Stimulated activated CD8-positive, alpha-beta memory T cell treated with anti-CD3 and anti-CD28 coated beads, Interleukin-15, amount 100 ng/mL, for 4 hours (primary cell): ENCODE results near the gene CTNNA1.

Experiments used
- DNase-seq, 2 donors: peaks; one replicate each; pipeline ENCODE4 v3.0.0-alpha.2; 2020; ENCODE audit warnings: low read depth in 2 of 2

CTNNA1 gene

DNA sequence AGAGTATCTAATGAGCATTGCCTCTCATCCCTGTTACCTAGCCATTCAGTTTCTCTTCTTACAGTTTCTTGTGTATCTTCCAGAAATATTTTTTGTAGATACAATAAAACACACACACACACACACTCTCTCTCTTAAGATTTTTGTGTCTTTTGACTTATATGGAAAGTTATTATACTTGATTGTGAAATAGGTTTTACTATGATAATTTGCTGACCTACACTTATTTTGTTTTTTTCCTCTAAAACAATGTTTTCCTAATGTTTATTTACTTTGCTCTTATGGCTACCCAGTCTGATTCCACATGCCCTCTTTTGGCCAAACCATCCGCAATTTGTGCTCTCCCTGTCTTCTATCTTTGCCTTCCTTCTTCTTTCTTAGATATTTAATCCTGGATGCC lies 96.7 kb downstream of the CTNNA1 start:
- DNase-seq, result no peak

DNA sequence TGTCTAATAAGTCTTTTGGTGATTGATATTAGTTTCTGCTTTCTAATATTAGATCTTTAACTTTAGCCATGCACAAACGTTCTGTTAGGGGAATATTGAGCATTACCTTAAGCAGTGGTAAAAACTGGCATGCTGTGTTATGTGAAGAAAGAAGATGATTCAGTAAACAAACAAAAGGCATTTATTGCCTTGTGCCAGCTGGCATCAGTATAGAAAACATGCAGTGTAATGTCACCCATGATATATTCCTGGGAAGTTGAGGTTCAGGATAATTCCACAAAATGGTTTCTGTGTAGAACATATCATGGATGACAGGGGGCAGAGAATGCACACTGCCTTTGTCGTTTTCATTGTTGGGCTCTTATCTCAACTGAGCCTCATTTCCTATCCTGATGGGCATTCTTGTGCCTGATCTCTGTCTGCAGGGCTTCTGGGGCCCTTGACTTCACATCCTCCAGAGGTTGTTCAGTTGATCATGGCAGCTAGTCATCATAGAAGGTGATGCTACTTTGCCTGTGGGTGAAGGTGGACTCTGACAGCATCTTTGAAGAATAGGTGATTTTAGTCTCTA lies 97.7 kb downstream of the CTNNA1 start:
- DNase-seq, result no peak

DNA sequence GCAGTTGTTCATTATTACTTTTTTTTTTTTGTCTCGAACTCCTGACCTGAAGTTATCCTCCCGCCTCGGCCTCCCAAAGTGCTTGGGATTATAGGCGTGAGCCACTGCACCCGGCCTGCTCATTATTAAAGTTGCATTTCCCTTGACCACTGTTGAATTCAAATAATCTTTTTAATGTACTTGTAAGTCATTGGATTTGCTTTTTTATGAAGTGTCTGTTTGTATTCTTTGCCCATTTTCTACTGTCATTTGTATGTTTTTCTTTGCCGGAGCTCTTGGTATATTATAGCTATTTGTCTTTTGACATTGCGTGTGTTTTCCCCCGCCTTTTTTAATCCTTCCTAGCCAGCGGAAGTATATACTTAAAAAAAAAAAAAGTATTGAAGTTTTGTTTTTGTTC lies 99.9 kb downstream of the CTNNA1 start:
- DNase-seq, result no peak

DNA sequence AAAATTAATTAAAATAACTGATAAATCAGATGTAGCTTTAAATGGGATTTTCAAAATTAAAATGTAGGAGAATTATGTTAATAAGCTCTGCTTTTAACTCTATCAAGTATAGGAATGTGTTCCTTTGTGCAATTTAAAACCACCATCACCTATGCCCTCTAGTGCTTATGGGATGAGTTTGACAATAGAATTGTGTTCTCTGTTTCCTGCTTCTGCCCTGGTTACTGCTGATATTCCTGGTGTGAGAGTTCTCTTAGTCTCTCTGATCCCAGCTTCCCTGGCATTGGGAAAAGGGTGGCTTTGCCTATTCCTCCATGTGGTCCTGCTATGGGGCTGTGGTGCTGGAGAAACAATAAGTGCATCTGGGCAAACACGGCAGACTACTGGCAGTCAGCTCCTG lies 113.8 kb downstream of the CTNNA1 start:
- no peak for DNase-seq

DNA sequence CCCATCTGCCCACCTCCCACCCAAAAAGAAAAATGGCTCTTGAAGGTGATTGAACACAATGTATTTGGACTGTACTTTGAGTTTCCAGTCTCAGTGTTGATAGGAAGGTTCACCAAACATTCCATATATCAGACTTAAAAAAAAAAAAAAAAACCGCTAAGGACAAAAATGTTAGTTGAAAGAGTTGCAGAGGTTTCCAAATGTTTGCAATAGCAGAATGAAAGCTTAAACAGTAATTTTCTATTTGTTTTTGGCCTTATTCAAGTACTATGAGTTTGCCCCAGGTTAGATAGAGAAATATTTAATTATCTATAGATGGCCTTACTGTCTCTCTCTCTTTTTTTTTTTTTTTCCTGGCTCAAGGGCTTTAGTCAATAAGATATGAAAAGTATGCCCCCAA lies 115.8 kb downstream of the CTNNA1 start:
- DNase-seq, result no peak

DNA sequence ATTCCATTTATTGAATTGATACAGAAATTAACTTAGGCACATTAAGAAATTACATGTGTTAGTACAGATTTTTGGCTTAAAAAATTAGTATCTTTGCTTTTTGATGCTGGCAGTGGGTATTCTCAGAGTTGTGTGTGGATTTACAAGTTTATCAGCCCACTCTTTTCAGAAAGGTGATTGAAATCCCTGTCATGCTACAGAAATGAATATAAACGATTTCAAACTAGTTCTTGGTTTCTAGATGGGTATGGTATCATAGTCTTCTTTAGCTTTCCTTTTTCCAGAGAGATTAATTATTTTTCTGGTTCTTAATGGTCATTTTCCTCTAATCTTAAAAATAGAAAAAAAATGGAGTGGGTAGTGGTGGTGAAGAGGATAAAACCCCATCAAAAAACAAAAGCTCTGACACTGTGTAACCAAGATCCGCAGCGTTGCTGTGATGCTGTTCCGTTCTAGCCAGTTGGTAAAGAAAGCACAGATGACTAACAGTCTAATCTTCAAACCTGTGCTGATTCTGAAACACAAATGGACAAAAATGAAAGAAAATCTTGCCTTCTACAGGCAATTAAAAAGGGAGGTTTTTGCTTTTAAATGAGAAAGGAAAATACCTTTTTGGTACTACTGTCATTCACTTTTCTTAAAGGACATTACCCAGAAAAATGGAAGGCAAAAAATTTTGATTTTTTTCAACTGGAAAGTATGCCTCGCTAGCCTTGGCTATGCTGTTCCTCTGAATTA lies 116.7 kb downstream of the CTNNA1 start:
- no peak for DNase-seq

DNA sequence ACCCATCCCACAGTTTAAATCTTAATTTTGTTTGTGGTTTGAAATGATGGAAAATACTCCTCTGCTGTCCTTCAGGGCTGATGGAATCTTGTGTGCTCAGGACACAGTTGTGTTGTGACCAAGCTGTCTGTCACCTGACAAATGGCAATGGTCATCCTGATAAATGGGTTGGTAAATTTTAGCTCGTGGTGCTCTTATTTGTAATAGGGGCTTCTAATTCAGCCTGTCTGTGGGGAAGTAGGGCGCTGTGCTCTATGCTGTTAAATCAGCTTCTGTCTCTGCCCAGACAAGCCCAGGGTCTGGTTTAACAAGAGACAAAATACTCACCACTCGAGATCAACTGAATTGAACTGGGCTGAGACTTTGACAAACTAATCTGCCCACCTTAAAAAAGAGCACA lies 117.4 kb downstream of the CTNNA1 start:
- DNase-seq, result no peak

DNA sequence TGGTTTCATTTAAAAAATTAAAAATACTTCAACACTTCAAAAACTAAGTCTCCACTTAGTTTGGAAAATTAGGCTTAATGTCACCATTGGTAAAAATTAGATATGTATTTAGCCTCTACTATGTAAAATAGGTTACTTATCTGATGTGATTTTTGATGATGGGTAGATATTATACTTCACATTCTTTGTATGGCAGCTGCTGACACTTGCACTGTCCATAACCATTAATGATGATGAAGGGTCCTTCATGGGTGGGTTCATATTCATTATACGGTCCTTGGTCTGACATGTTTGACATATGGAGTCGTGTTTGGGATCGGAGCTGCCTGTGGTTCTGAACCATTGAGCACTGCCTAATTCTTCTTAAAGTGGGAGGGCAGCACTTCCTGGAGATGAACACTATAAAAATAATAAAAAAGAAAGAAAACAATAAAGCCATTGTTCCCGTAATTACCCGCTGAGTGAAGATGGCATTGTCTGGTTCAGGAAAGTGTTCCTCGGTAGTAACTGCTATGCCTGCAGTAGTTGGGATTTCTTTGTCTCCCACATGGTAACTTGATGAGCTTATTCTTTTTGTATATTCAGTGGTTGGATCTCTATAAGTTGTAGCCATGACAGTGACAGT lies 119.7 kb downstream of the CTNNA1 start:
- DNase-seq, result no peak

DNA sequence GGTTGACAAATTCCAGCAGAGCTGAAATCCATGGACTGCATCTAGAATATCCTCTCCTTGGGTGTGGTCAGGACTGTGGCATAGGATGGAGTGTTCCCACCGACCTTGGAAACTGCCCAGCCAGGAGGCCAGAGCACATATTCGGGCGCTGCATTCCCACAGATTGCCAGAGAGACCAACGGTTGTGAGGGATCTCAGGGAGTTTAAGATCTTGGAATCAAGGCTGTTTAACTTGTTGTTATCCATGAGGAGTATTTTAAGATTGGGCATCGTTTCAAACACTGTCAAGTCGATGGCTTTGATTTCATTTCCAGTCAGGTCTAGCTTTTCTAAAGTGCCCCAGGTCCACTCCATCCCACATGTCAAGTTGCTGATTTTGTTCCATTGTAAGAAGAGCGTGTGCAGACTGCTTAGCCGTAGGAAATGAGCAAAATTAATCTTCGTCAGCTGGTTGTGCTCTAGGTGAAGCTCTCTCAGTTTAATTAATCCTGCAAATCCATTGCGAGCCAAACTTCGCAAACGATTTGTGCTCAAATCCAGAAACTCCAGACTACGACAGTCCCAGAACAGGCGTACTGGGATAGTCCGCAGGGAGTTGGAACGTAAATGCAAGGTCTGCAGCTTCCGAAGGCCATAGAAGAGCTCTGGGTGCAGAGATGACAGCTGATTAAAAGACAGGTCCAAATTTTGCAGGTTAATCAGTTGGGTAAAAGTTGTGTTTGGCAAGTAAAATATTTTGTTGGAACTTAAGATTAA lies 120.4 kb downstream of the CTNNA1 start:
- no peak for DNase-seq

DNA sequence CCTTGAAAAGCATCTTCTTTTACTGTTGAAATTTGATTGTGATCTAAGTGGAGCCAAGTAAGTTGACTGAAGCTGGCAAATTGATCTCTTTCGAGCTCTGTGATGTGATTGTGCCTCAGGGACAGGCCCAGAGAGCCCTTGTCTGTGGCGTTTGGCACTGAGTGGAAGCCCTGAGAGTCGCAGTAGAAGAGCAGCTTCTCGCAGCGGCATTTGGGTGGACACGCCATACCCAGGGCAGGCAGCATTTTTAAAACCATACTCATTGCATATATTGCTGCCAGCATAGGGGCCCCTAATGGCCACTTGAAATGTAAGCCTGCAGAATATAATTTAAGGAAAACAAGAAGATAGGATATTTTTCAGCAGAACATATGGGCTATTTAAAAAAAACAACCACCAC lies 121.0 kb downstream of the CTNNA1 start:
- DNase-seq, result no peak

DNA sequence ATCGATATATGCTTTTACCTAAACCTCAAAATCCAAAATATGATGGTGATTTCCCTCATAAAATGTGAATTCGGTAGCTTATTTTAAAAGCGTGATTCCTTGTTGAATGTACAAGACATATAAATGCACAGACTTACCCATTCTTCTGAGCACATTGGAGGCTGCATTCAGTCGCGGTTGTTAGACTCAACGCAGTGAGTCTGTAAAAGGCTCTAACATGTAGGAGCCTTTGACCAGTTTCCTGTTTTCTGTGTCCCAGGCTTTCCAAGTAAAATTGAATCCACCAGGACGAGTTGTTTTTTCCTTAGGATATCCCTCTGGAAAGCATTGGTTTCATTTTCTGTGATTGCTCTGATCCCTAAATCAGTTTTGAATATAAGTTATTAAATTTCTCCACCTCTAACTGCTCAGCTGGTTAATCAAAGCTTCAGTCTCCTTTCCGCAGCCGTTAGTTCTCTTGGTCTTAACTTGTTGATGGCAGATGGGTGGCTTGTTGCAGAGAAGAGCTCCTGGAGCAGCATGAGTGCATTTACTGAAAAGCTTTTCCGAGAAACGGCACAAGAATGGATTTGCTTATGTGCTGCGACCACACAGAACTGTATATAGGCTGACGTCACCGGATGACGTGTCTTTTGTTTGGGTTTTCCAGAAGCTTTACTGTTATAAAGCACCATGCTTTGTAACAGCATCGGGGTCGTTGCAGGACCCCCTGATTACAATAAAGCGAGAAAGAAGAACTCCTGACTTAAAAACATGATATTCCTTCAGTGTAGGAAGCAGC lies 121.7 kb downstream of the CTNNA1 start, which contains the start of gene LRRTM2:
TSS of gene LRRTM2 (minus strand) at position 565 of the 781 bp plus-strand sequence. CDS start at position 141, 424 bp downstream.
- DNase-seq, result no peak

DNA sequence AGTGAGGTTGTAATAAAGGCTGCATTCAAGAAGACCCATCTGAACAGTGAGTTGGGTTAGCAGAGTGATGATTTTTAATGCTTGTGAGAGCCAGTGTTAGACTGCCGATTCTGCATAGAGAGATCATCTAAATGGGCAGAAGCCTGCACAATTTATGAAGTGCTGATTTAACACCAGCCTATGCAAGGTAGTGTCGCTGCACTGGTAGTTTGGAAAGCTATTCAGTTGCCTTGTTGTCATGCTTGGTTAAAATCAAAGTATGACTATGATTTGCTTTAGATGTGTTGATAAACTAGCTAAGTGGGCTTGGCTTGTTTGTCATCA lies 122.3 kb downstream of the CTNNA1 start:
- DNase-seq, result no peak

DNA sequence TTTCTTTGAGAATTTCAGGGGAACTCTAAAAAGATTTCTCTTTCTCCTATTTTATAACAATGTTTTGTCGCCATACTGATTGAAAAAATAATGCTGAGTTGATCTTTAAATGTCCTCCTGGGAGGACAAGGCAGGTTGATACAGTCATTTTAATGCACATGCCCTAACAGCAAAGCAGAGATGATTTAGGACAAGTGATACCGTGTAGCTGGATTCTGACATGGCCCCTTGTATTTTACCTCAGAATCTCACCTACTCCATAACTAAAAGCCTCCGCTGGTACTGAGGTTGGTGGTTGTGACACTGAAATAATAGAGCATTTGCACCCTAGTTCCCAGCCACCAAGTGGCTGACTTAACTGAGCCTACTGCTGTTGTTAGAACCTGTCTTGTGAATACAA lies 122.7 kb downstream of the CTNNA1 start:
- DNase-seq, result no peak

DNA sequence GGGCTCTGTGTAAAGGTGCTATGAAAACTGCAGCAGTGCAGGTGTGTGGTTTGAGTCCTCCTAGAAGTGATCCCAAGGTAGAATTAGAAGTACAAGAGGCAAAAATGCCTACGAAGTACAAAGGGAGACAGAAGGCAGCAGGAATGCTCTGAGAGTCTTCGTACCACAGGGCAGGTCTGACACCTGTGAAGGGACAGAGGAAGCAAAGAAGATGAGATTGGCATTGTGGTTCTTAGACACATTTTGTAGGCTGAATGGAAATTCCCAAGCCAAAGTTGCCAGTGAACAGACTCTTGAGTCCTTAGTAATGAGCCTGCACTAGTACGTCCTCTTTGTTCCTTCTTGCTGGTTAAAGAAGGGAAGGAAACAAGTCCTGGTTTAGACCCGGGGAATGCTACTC lies 123.6 kb downstream of the CTNNA1 start:
- DNase-seq, result no peak

DNA sequence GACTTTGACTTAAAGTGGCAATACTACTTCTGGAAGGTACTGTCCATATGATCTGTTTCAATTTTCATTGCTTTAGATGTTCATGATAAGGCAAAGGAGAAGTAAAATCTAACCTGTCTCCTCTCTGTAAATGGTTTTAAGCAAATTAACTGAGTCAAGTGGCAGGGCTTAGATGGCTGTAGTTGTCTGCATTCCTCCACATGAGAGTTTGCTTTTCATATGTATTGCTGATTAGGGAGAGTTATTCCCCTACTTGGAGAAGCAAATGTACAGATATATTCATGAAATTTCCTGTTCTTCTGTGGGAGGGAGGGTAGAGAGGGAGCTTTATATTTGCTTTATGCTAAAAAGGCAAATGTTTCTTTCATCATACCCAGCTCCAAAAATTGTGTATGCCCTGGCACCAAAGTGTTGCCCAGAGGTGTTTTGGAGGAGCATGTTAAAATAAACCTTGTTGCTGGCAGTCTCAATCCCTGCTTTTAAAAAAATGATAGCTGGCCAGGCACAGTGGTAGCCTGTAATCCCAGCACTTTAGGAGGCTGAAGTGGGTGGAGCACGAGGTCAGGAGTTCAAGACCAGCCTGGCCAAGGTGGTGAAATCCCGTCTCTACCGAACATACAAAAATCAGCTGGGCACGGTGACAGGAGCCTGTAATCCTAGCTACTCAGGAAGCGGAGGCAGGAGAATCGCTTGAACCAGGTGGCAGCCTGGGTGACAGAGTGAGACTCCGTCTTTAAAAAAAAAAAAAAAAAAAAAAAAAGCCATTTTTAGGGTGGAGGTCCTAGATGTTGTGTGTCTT lies 125.4 kb downstream of the CTNNA1 start:
- DNase-seq, result no peak

DNA sequence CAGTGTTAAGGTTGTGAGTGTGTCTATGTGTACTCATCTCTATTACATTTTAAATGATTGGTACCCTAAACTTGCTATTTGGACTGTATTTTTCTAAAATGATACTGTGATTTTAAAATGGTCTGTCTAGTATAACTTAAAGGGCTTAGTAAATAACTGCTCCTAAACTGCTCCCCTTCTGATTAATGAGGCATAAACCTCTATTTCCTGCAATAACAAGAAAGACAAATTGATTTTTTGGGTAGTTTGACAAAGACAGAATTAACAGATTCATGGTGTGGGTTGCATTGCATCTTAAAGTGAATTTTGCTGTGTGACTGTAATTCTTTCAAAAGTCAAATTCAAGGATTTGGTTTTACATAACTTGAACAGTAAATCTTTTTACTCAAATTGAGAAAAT lies 130.0 kb downstream of the CTNNA1 start:
- DNase-seq, result no peak

DNA sequence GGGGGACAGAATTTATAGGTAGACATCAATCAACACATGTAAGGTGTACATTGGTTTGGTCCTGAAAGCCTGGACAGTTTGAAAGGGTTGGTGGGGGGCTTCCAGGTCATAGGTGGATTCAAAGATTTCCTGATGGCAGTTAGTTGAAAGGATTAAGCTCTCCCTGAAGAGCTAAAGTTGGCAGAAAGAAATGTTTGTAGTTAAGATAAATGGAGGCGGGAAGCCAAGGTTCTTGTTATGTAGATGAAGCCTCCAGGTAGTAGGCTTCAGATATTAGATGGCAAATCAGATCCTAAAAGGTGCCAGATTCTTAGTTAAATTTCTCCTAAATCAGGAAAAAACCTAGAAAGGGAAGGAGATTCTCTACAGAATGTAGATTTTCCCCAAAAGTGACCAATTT lies 130.9 kb downstream of the CTNNA1 start:
- DNase-seq, result no peak

DNA sequence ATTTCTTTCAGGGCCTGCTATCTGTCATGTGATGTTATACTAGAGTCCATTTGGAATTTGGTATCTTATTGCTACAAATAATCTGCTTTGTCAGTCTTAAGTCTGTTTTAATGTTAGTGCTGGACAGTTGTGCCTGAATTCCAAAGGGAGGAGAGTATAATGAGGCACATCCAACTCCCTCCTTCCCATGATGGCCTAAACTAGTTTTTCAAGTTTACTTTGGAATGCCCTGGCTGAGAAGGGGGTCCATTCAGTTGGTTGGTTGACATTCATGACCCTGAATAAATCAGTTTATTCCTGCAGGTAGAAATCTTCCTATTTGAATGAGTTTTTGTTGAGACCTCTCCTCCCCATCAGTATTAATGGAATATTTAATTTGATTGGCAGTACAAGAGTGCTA lies 131.3 kb downstream of the CTNNA1 start:
- no peak for DNase-seq

DNA sequence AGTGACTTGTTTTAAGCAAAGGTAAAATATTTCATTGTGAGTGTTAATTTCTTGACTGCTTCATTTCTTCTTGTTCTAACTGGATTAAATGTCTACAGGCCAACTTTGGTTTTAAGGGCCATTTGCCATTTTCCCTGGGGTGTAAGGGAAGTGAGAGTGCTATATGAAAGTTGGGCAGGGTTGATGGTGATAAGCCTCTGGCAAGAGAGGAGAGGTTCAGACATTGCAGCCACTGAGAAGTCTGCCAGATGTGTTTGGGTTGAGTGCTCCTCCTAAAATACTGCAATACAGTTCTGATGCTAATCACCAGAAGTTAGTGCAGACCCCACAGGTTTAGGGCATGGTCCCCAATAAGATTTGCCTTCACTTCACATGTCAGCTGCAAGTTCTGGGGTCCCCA lies 136.8 kb downstream of the CTNNA1 start:
- DNase-seq, result no peak

DNA sequence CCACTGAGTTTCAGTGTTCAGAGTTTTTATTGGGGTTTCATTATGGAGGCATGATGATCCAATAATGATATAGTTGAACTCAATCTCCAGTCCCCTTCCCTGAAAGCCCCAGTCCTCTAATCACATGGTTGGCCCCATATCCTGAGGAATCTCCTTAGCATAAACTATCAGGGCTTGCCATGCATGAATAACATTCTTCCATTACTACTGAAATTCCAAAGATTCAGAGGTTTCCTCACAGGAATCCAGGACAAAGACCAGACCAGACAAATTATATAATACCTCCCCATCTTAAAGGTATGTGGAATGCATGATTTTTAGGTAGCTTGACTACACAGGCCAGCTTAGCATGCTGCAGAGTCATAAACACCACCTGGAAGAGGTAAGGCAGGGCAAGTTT lies 137.4 kb downstream of the CTNNA1 start:
- no peak for DNase-seq

DNA sequence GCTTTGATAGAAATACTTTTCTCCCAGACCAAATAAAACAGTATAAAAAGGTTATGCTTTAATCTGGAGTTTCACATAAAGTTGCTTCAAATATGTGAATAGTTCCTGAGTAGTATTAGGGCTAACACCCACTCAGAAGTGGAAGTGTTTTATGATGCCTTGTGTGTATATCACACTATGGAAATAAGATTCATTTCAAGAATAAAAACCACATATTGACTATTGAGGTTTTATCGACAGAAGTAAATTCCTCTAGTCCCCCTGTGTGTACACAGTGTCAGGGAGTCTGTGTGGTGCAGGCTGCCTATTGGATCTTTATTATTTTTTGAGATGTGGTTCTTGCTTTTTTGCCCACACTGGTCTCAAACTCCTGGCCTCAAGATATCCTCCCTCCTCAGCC lies 142.7 kb downstream of the CTNNA1 start:
- DNase-seq, result no peak
